K562 (cell line): ENCODE data around the gene ACBD4. TPM values are rescaled to one million over a fixed set of nuclear protein-coding genes. Genes with fewer than 3 reads are reported as not detected.

Experiments used
- ATAC-seq: fragments of 200-7000 bp; cut with Tn5 transposase; 3 replicates; pipeline ENCODE4 v1.9.1; 2020; ENCODE audit warnings: moderate library complexity
- BruUV-seq: library from RNA; stranded (reverse); fragments of 400-500 nt; replicated peaks from 2 replicates; lab custom pipeline; 2021; lab: Mats Ljungman, UMichigan
- CTCF ChIA-PET: fragments of 300-600 bp; formaldehyde crosslinking; extraction: SDS; loops from one replicate; lab custom pipeline; 2021; ENCODE audit warnings: low intra/inter-chr PET ratio; lab: Yijun Ruan, JAX
- POLR2A ChIA-PET: fragments of 300-600, 350-650 bp; sonication (Branson Sonifier 250); formaldehyde crosslinking; extraction: SDS; loops from one replicate; lab custom pipeline; 2021; ENCODE audit warnings: antibody characterized with exemption, inconsistent platforms; lab: Yijun Ruan, JAX
- DNase-seq, 4 experiments: peaks; one replicate each; pipeline versions ENCODE4 v3.0.0 to v3.0.0-alpha.2; 2011 to 2018; ENCODE audit warnings: low spot score in 3 of 4, mixed read lengths in 3 of 4; ENCODE audit errors: extremely low read depth in 1 of 4
- FAIRE-seq: peaks from 2 replicates; lab custom pipeline; 2011; peaks lifted over from hg19 to GRCh38; lab: Jason Lieb, UNC
- H2AFZ ChIP-seq: 2 replicates; pipeline ENCODE4 v1.6.0; 2011; ENCODE audit warnings: low read depth, low read length, control low read depth, inconsistent platforms
- H3K27ac ChIP-seq: fragments of 200-600 bp; 3 replicates; pipeline ENCODE4 v1.8.0; 2011; ENCODE audit warnings: low read depth, mild to moderate bottlenecking, control low read depth, inconsistent platforms, low read length, moderate library complexity, mixed read lengths; ENCODE audit errors: extremely low read depth
- H3K27me3 ChIP-seq, 2 experiments: fragments of 300-600 bp in 1 of 2; 2 replicates in 1 of 2; 3 replicates in 1 of 2; pipeline versions ENCODE4 v1.6.0 to v1.8.0; 2011; ENCODE audit warnings: inconsistent platforms in 2 of 2, low read length in 2 of 2, mild to moderate bottlenecking in 1 of 2, mixed read lengths in 1 of 2, moderate library complexity in 1 of 2; ENCODE audit not compliant: control insufficient read depth in 2 of 2, insufficient read depth in 2 of 2
- H3K36me3 ChIP-seq: fragments of 300-600 bp; 3 replicates; pipeline ENCODE4 v1.8.0; 2011; ENCODE audit warnings: mild to moderate bottlenecking, low read length, inconsistent platforms; ENCODE audit not compliant: control insufficient read depth, insufficient read depth
- H3K4me1 ChIP-seq, 2 experiments: fragments of 200-600 bp in 1 of 2; replicated peaks in 1 of 2; 2 replicates in 1 of 2; 3 replicates in 1 of 2; pipeline versions ENCODE4 v1.5.1 to v1.8.0; 2011; ENCODE audit warnings: inconsistent platforms in 2 of 2, low read length in 2 of 2, mild to moderate bottlenecking in 1 of 2, mixed read lengths in 1 of 2, moderate library complexity in 1 of 2; ENCODE audit not compliant: control insufficient read depth in 2 of 2, insufficient read depth in 2 of 2
- H3K4me2 ChIP-seq: 2 replicates; pipeline ENCODE4 v1.6.1; 2011; ENCODE audit warnings: low read length, control low read depth, inconsistent platforms, mixed read lengths; ENCODE audit not compliant: insufficient read depth
- H3K4me3 ChIP-seq: fragments of 200-600 bp; sonication (generic), shearing (Covaris generic); 2 replicates; pipeline ENCODE4 v1.5.1; 2016; ENCODE audit warnings: control low read depth, inconsistent platforms
- H3K79me2 ChIP-seq: fragments of 200-600 bp; 3 replicates; pipeline ENCODE4 v1.8.0; 2011; ENCODE audit warnings: low read length, inconsistent platforms; ENCODE audit not compliant: control insufficient read depth, insufficient read depth
- H3K9ac ChIP-seq, 2 experiments: 2 replicates each; pipeline versions ENCODE4 v1.6.0 to v1.6.1; 2011; ENCODE audit warnings: low read depth in 2 of 2, low read length in 2 of 2, control low read depth in 1 of 2, inconsistent platforms in 1 of 2, mild to moderate bottlenecking in 1 of 2, mixed read lengths in 1 of 2; ENCODE audit not compliant: insufficient read depth in 1 of 2
- H3K9me1 ChIP-seq: one replicate; pipeline ENCODE4 v1.6.0; 2011; ENCODE audit warnings: inconsistent platforms, mild to moderate bottlenecking, low read length, moderate library complexity; ENCODE audit not compliant: control insufficient read depth, insufficient read depth
- H3K9me3 ChIP-seq: replicated peaks from 2 replicates; pipeline ENCODE4 v1.5.1; 2011; ENCODE audit warnings: low read depth, low read length, inconsistent platforms; ENCODE audit not compliant: control insufficient read depth, insufficient read depth
- H4K20me1 ChIP-seq: replicated peaks from 2 replicates; pipeline ENCODE4 v1.6.1; 2011; ENCODE audit warnings: low read length, inconsistent platforms, mixed read lengths; ENCODE audit not compliant: control insufficient read depth, insufficient read depth
- CBX2 ChIP-seq: fragments of 200-600 bp; sonication (generic); IDR thresholded peaks from one replicate; pipeline ENCODE4 v1.6.1; 2012; ENCODE audit warnings: mild to moderate bottlenecking, low read length, inconsistent platforms; ENCODE audit not compliant: insufficient read depth, poor library complexity, severe bottlenecking
- CSDE1 ChIP-seq, 2 experiments: fragments of 450-650 bp; IDR thresholded peaks; 2 replicates each; pipeline ENCODE4 v1.6.1; 2016; ENCODE audit warnings: mild to moderate bottlenecking in 1 of 2
- HMGXB4 ChIP-seq: sonication (generic); formaldehyde crosslinking; IDR thresholded peaks from 2 replicates; pipeline ENCODE4 v1.8.1; 2023; ENCODE audit warnings: mild to moderate bottlenecking, missing genetic modification reagents
- NR4A1 ChIP-seq, 2 experiments: fragments of 250-450 bp in 1 of 2; fragments of 450-650 bp in 1 of 2; sonication (Bioruptor Pico) in 1 of 2; IDR thresholded peaks; 2 replicates each; pipeline versions ENCODE4 v1.4.0 to v1.6.1; 2016 to 2020; ENCODE audit warnings: mild to moderate bottlenecking in 2 of 2, missing compliant biosample characterization in 1 of 2, missing genetic modification characterization in 1 of 2, moderate library complexity in 1 of 2
- SRSF9 ChIP-seq: fragments of 200-400 bp; formaldehyde crosslinking; IDR thresholded peaks from 2 replicates; pipeline ENCODE4 v1.6.1; 2017; ENCODE audit warnings: low read depth, low read length, borderline replicate concordance
- U2AF1 ChIP-seq: fragments of 200-400 bp; formaldehyde crosslinking; optimal IDR thresholded peaks from 2 replicates; pipeline ENCODE3; 2017; ENCODE audit warnings: mild to moderate bottlenecking, low read depth, low read length, moderate library complexity
- ZBTB33 ChIP-seq: sonication (generic); formaldehyde crosslinking; IDR thresholded peaks from 2 replicates; pipeline ENCODE4 v1.8.1; 2023; ENCODE audit warnings: mild to moderate bottlenecking, missing genetic modification reagents
- ZNF12 ChIP-seq: sonication (generic); formaldehyde crosslinking; IDR thresholded peaks from 2 replicates; pipeline ENCODE4 v1.4.0; 2020; ENCODE audit warnings: mild to moderate bottlenecking, missing genetic modification reagents
- WGBS: fragments of 100-300 bp; shearing (Covaris generic); methylation state at CpG from one replicate; pipeline ENCODE4 v1.1.6; 2016; ENCODE audit warnings: low coverage, mixed read lengths; ENCODE audit not compliant: insufficient coverage; ENCODE audit errors: missing lambda C conversion rate; 5-methylcytosine and 5-hydroxymethylcytosine counted together
- in situ Hi-C: fragments of 300-500 bp; cut with MboI; formaldehyde crosslinking; loops from 4 replicates; pipeline ENCODE4 v1.15.0; 2018; ENCODE audit warnings: inconsistent platforms, mixed read lengths
- intact Hi-C: fragments of 100-400 bp; cut with micrococcal nuclease; formaldehyde crosslinking; loops from 2 replicates; pipeline ENCODE4 v1.14.2; 2022
- polyA plus RNA-seq, 8 experiments: library from polyadenylated mRNA; depleted of rRNA in 4 of 8; stranded (reverse) in 5 of 8; unstranded in 3 of 8; fragments of >200 nt; fragmentation: Nextera tagmentation in 2 of 8; fragmentation: Illumina TruSeq in 1 of 8; extraction: Ambion mirVana in 2 of 8; extraction: Trizol in 1 of 8; gene quantifications; 2 replicates each; pipeline versions ENCODE4 v1.2.1 to v1.2.3, GENCODE V29; 2011 to 2014; ENCODE audit warnings: inconsistent platforms in 1 of 8, missing spikeins in 1 of 8
- total RNA-seq, 7 experiments: library from RNA; depleted of rRNA in 6 of 7; stranded (reverse); fragments of >200 nt in 6 of 7; fragmentation: Illumina TruSeq in 2 of 7; extraction: Trizol in 2 of 7; gene quantifications; 2 replicates each; pipeline versions ENCODE4 v1.2.1 to v1.2.3, GENCODE V29; 2011 to 2021; ENCODE audit warnings: low replicate concordance in 1 of 7

The ACBD4 gene
- total and polyA plus RNA-seq, 9 of the 15 experiments (the other 6 are each of a cell fraction or from before 2014, with no cell fraction given), result 0.14 to 6.9 (median 4.6) TPM

GRCh38 chr17:45093444-45094110 lies 41.9 kb upstream of the ACBD4 start:
- H3K4me3 ChIP-seq, result no peak overlapping the region
- WGBS, result 82% methylated on average over 13 of the region's 13 CpGs
- intact Hi-C loops, result no loop called here
- H3K9me3 ChIP-seq, result no peaks in the 10 kb centered on the region
- H3K79me2 ChIP-seq, result no peaks in the 10 kb centered on the region
- ChIA-PET POLR2A (interaction anchor here (0.6 to 1.6 kb wide), 2 partner anchors 32 to 51 kb away, joined by 3 read pairs; partner anchors contain the start of gene NMT1), CTCF (interaction anchor here (0.9 kb wide), 1 partner anchor 11 kb away, joined by 6 read pairs; no protein-coding TSS in a partner anchor)
- H3K36me3 ChIP-seq, result peaks cover 94% of the 10 kb centered on the region
- FAIRE-seq, result no peak
- H4K20me1 ChIP-seq, result peaks cover 5% of the 10 kb centered on the region; the same call in 1 of the 2 replicates
- in situ Hi-C loops, result no loop called here
- TF ChIP-seq ZNF12 (CRISPR knock-in tag) (no peak), HMGXB4 (CRISPR knock-in tag) (no peak), NR4A1 (CRISPR knock-in tag; IDR thresholded peaks at IDR 0.05) (no peak), NR4A1 (tag; IDR thresholded peaks at IDR 0.05) (no peak), ZBTB33 (no peak), CBX2 (no peak), U2AF1 (no peak), SRSF9 (no peak), CSDE1 (IDR thresholded peaks at IDR 0.05) (no peak)
- TF ChIP-seq, all 486 proteins: peak for 0
- Histone ChIP-seq H3K4me2 (no peak overlapping the region), H3K27me3 (no peaks in the 10 kb centered on the region), H3K4me1 (no peaks in the 10 kb centered on the region), H2AFZ (no peak overlapping the region), H3K27ac (no peak overlapping the region), H3K9ac (no peak overlapping the region), H3K9me1 (no peaks in the 10 kb centered on the region)
- DNase-seq, result no peak
- ATAC-seq, result no peak
- BruUV-seq, result no TSS peak
